Uterus (tissue), 4 donors: ENCODE measurements around the gene ADCY4. TPM values are rescaled to one million over a fixed set of nuclear protein-coding genes. Genes with fewer than 3 reads are reported as not detected.

ENCODE experiments used
- DNase-seq, 2 donors: peaks; one replicate each; pipeline ENCODE4 v3.0.0-alpha.2; 2019 to 2020
- H3K27ac ChIP-seq, 2 donors: fragments of 200-600 bp; sonication (generic); 1 replicate in 1 of 2; 2 replicates in 1 of 2; pipeline ENCODE4 v1.5.1; 2016 to 2018
- H3K27me3 ChIP-seq, 2 donors: fragments of 200-600 bp; sonication (generic); one replicate each; pipeline ENCODE4 v1.5.1; 2018 to 2019; ENCODE audit warnings: control low read depth in 1 of 2
- H3K36me3 ChIP-seq, 2 donors: fragments of 200-600 bp; sonication (generic); one replicate each; pipeline ENCODE4 v1.5.1; 2019; ENCODE audit warnings: control low read depth in 1 of 2
- H3K4me1 ChIP-seq, 2 donors: fragments of 200-600 bp; sonication (generic); one replicate each; pipeline ENCODE4 v1.5.1; 2018 to 2019; ENCODE audit warnings: control low read depth in 1 of 2
- H3K4me3 ChIP-seq, 2 donors: fragments of 200-600 bp; sonication (generic); 1 replicate in 1 of 2; 2 replicates in 1 of 2; pipeline ENCODE4 v1.5.1; 2018 to 2019; ENCODE audit warnings: mild to moderate bottlenecking in 1 of 2
- H3K9me3 ChIP-seq, 2 donors: fragments of 200-600 bp; sonication (generic); one replicate each; pipeline ENCODE4 v1.5.1; 2019; ENCODE audit warnings: control low read depth in 1 of 2
- CTCF ChIP-seq, 4 experiments: fragments of 200-600 bp in 2 of 4; fragments of 450-650 bp in 2 of 4; sonication (generic) in 2 of 4; IDR thresholded peaks; one replicate each; pipeline ENCODE4 v1.5.1; 2016 to 2019; ENCODE audit warnings: antibody characterized with exemption in 4 of 4, mild to moderate bottlenecking in 2 of 4, moderate library complexity in 1 of 4
- POLR2A ChIP-seq, 2 donors: fragments of 450-650 bp; IDR thresholded peaks; one replicate each; pipeline ENCODE4 v1.6.1; 2016; ENCODE audit warnings: antibody characterized with exemption in 2 of 2, mild to moderate bottlenecking in 1 of 2, moderate library complexity in 1 of 2
- intact Hi-C: fragments of 100-400 bp; cut with DNase I; formaldehyde crosslinking; loops from one replicate; pipeline ENCODE4 v1.15.1; 2023; ENCODE audit warnings: low total_unique reads
- total RNA-seq, 4 donors: library from RNA; depleted of rRNA in 3 of 4; stranded (reverse); fragments of >200 nt in 3 of 4; gene quantifications; one replicate each; pipeline versions ENCODE4 v1.1.0 to v1.2.4, GENCODE V29; 2014 to 2023
- donor health status: DM: yes; HTN: yes; CAD: no.

ADCY4 gene
- total RNA-seq, 4 donors from 2014 or later, result 22.8 to 138 (median 86.1) TPM

GRCh38 chr14:24366721-24367513, 32.0 kb upstream of the ADCY4 start:
- peak overlapping the region; percentile 94 to 99 for H3K27ac ChIP-seq
- TF ChIP-seq CTCF (IDR thresholded peaks at IDR 0.05) (no peak), POLR2A (IDR thresholded peaks at IDR 0.05) (peak; percentile 82 to 83)
- DNase-seq, result peak; percentile 92 to 96
- no peaks in the 10 kb centered on the region for H3K4me1 ChIP-seq
- H3K9me3 ChIP-seq, result no peaks in the 10 kb centered on the region
- H3K27me3 ChIP-seq, result no peaks in the 10 kb centered on the region
- intact Hi-C loops, result loop anchor here (5.0 kb wide), 1 partner anchor 65 kb away; no protein-coding TSS in a partner anchor
- no peaks in the 10 kb centered on the region for H3K36me3 ChIP-seq
- peak overlapping the region; percentile 69 to 81 for H3K4me3 ChIP-seq

GRCh38 chr14:24366413-24366720, 31.5 kb upstream of the ADCY4 start:
- no peak for TF ChIP-seq CTCF (IDR thresholded peaks at IDR 0.05)
- TF ChIP-seq POLR2A (IDR thresholded peaks at IDR 0.05), result no peak
- intact Hi-C loops, result loop anchor here (5.0 kb wide), 1 partner anchor 66 kb away; no protein-coding TSS in a partner anchor
- DNase-seq, result no peak
- H3K9me3 ChIP-seq, result no peaks in the 10 kb centered on the region
- H3K27me3 ChIP-seq, result no peaks in the 10 kb centered on the region
- no peaks in the 10 kb centered on the region for H3K36me3 ChIP-seq
- H3K27ac ChIP-seq, result peak overlapping the region; percentile 94 to 99
- H3K4me3 ChIP-seq, result peak overlapping the region; percentile 69 to 81
- H3K4me1 ChIP-seq, result no peaks in the 10 kb centered on the region

- intact Hi-C loops, result loop anchor here (5.0 kb wide), 1 partner anchor 66 kb away; no protein-coding TSS in a partner anchor
- Histone ChIP-seq H3K27ac (peak overlapping the region; percentile 94 to 99), H3K36me3 (no peaks in the 10 kb centered on the region), H3K27me3 (no peaks in the 10 kb centered on the region), H3K4me3 (peak overlapping the region; percentile 69 to 81), H3K4me1 (no peaks in the 10 kb centered on the region), H3K9me3 (no peaks in the 10 kb centered on the region)
- DNase-seq, result peak; percentile 90 to 91
- TF ChIP-seq CTCF (IDR thresholded peaks at IDR 0.05), result peak; percentile 85 to 93 (median 92)
- TF ChIP-seq POLR2A (IDR thresholded peaks at IDR 0.05), result no peak
Observed at GRCh38 chr14:24365600-24366412, 30.9 kb upstream of the ADCY4 start.

- no peak for TF ChIP-seq POLR2A (IDR thresholded peaks at IDR 0.05)
- TF ChIP-seq CTCF (IDR thresholded peaks at IDR 0.05), result no peak
- H3K27ac ChIP-seq, result peak overlapping the region; percentile 94 to 99
- no peak overlapping the region for H3K4me3 ChIP-seq
- H3K36me3 ChIP-seq, result no peaks in the 10 kb centered on the region
- no peaks in the 10 kb centered on the region for H3K9me3 ChIP-seq
- H3K4me1 ChIP-seq, result no peaks in the 10 kb centered on the region
- DNase-seq, result no peak
- intact Hi-C loops, result loop anchor here (5.0 kb wide), 1 partner anchor 67 kb away; no protein-coding TSS in a partner anchor
- H3K27me3 ChIP-seq, result no peaks in the 10 kb centered on the region
Observed at GRCh38 chr14:24364841-24365240, 30.0 kb upstream of the ADCY4 start.

GRCh38 chr14:24363401-24363800, 28.5 kb upstream of the ADCY4 start:
- intact Hi-C loops, result no loop called here
- no peak for DNase-seq
- Histone ChIP-seq H3K4me1 (no peaks in the 10 kb centered on the region), H3K27ac (no peak overlapping the region), H3K36me3 (no peaks in the 10 kb centered on the region), H3K27me3 (no peaks in the 10 kb centered on the region), H3K9me3 (no peaks in the 10 kb centered on the region), H3K4me3 (no peak overlapping the region)
- TF ChIP-seq POLR2A (IDR thresholded peaks at IDR 0.05) (no peak), CTCF (IDR thresholded peaks at IDR 0.05) (no peak)
